NCI-H524 (cell line): Measurements from ENCODE around the gene MTHFD2.
"Not testable (repeated sequence)": the region's sequence is repeated elsewhere in the genome, so short reads cannot be mapped to it uniquely, and the experiment has no call there.

Experiments
- DNase-seq, 2 experiments: peaks; one replicate each; lab custom pipeline; 2025; lab: John Stamatoyannopoulos, UW

The MTHFD2 gene

GRCh38 chr2:74198023-74198460, 373 bp upstream of the MTHFD2 start:
- no peak for DNase-seq

GRCh38 chr2:74199275-74199701, 873 bp downstream of the MTHFD2 start:
- no peak for DNase-seq

GRCh38 chr2:74199871-74200305, 1.5 kb downstream of the MTHFD2 start:
- no peak for DNase-seq

- no peak for DNase-seq
Observed at GRCh38 chr2:74201196-74201595, 2.8 kb downstream of the MTHFD2 start.

- DNase-seq: no peak
Observed at GRCh38 chr2:74201596-74201995, 3.2 kb downstream of the MTHFD2 start.

- no peak for DNase-seq
Observed at GRCh38 chr2:74204436-74204835, 6.0 kb downstream of the MTHFD2 start.

- DNase-seq: no peak
Observed at GRCh38 chr2:74205113-74205512, 6.7 kb downstream of the MTHFD2 start.

GRCh38 chr2:74205596-74205995, 7.2 kb downstream of the MTHFD2 start:
- DNase-seq: no peak

- DNase-seq: no peak
Observed at GRCh38 chr2:74206180-74206688, 7.8 kb downstream of the MTHFD2 start.

- no peak for DNase-seq
Observed at GRCh38 chr2:74212702-74213410, 14.4 kb downstream of the MTHFD2 start.

GRCh38 chr2:74215771-74216170, 17.4 kb downstream of the MTHFD2 start:
- not testable (repeated sequence) for DNase-seq

- no peak for DNase-seq
Observed at GRCh38 chr2:74216642-74217041, 18.2 kb downstream of the MTHFD2 start.

- DNase-seq: no peak
Observed at GRCh38 chr2:74219846-74220486, 21.6 kb downstream of the MTHFD2 start.

- no peak for DNase-seq
Observed at GRCh38 chr2:74221091-74221490, 22.7 kb downstream of the MTHFD2 start.

GRCh38 chr2:74221604-74222299, 23.3 kb downstream of the MTHFD2 start:
- no peak for DNase-seq

GRCh38 chr2:74222300-74222650, 23.9 kb downstream of the MTHFD2 start:
- no peak for DNase-seq

GRCh38 chr2:74223941-74224770, 25.7 kb downstream of the MTHFD2 start:
- DNase-seq: no peak

- no peak for DNase-seq
Observed at GRCh38 chr2:74225698-74226459, 27.5 kb downstream of the MTHFD2 start.

GRCh38 chr2:74226648-74227213, 28.3 kb downstream of the MTHFD2 start:
- DNase-seq: peak; percentile 4 to 57

GRCh38 chr2:74227646-74228045, 29.2 kb downstream of the MTHFD2 start:
- no peak for DNase-seq

- DNase-seq: no peak
Observed at GRCh38 chr2:74228772-74229171, 30.4 kb downstream of the MTHFD2 start.
